NCI-H2196 treated with DMSO at 0.1 percent for 48 hours (cell line): Measurements from ENCODE around the gene SLC1A1.
"Not testable (repeated sequence)": the region's sequence is repeated elsewhere in the genome, so short reads cannot be mapped to it uniquely, and the experiment has no call there.

Source experiments
- DNase-seq: peaks from one replicate; lab custom pipeline; 2025; ENCODE audit not compliant: unreplicated experiment; lab: John Stamatoyannopoulos, UW

The SLC1A1 gene

GRCh38 chr9:4574657-4575243 lies 84.5 kb downstream of the SLC1A1 start:
- no peak for DNase-seq

DNA sequence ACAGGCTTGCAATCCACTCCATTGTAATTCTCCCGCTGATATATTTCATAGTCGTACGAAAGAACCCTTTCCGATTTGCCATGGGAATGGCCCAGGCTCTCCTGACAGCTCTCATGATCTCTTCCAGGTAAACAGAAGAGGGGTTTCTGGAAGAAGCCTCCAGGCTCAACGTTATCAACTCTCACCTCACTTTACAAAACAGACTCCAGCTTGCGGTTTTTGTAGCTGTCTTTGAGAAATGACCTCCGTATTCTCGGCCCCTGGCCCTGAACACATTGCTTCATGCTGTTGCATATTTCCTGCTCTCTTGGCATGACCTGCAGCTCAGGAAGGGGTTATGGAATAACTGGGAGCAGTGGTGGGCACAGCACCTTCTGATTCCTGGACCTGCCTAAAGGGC lies 85.7 kb downstream of the SLC1A1 start:
- DNase-seq: no peak

GRCh38 chr9:4576448-4576847 lies 86.2 kb downstream of the SLC1A1 start:
- DNase-seq: no peak

DNA sequence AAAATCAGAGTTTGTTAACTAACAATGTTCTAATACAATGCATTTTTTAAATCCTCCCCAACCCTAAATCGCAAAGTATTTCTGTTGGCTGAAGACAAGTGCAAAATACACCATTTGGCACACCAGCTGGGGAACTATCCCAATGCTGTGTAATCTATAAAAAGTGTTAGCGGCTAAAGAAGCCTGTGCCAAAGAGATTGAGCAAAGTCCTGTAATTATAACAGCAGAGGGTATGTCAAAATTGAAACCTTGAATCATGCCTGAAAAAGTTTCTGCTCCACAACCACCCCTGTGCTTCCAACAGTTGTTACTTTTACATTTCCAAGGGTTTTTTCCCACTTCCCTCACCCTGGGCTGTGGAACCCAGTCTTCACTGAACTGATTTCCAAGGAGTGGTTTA lies 88.7 kb downstream of the SLC1A1 start:
- DNase-seq: no peak

GRCh38 chr9:4581035-4581760 lies 90.9 kb downstream of the SLC1A1 start:
- no peak for DNase-seq

DNA sequence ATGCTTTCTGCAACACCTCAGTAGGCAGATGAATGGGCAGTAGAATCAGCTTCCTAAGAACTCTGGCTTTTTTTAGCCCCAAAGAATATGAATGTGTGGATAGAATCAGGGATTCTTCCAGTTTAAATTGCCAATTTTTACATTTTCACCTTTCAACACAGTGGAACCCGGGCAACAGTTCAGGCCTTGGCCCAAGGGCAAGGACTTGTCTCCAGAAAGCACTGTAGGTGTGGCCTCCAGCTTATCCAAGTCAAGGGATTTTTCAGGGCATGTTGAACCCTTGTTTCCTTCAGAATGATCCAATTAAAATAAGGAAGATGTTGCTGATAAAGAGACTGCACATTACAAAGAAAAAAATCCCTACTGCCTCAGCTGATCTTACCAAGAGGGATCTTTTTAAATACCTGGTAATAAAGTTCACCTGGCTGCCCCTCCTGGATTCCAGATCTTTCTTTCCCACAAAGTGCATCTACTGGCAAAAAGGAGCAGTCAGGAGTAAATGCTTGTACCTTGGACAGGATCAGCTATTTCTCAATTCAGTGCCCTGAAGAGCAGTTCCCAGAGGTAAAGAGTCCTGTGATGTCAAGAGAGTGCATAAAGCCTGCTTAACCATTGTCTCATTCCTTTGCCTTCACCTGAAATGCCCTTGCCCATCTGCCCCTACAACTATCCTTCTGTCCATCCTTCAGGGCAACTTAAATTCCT lies 91.7 kb downstream of the SLC1A1 start:
- DNase-seq: no peak

DNA sequence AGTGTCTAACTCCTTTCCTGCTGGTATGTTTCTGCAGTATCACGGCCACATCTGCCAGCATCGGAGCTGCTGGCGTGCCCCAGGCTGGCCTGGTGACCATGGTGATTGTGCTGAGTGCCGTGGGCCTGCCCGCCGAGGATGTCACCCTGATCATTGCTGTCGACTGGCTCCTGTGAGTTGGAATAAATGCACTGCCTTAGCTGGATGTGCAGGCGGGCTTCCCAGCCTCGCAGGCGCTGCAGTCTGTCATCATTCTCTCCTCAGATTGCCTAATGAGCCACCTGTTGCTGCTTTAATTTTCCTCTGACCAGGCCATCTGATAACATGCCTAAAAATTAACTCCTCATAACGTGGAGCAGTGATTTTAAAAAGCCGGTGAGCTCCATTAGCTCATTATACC lies 92.7 kb downstream of the SLC1A1 start:
- DNase-seq: no peak

GRCh38 chr9:4584636-4585035 lies 94.4 kb downstream of the SLC1A1 start:
- no peak for DNase-seq

- DNase-seq: no peak
These were observed 94.9 kb downstream of the SLC1A1 start for GRCh38 chr9:4585135-4585534.

- DNase-seq: no peak
These were observed 98.5 kb downstream of the SLC1A1 start for GRCh38 chr9:4588721-4589120.

- DNase-seq: no peak
These were observed 100.3 kb downstream of the SLC1A1 start for GRCh38 chr9:4590430-4591122.

DNA sequence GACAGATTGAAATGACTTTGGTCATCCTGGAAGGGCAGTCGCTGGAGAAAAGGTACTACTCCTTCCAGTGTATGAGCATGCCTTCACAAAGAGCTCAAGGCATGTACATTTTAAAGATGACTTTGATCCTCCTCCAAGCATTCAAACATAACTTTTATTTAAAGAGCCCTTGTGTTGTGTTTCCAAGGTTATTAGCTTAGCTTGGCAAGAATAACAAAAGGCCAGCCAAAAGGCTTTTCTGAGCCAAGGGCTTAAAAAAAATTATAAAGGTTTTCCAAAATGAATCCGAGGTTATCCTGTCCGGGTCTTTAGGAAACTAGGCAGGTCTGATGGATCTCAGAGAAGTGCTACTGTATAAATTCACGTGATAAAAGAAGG lies 100.8 kb downstream of the SLC1A1 start:
- no peak for DNase-seq

DNA sequence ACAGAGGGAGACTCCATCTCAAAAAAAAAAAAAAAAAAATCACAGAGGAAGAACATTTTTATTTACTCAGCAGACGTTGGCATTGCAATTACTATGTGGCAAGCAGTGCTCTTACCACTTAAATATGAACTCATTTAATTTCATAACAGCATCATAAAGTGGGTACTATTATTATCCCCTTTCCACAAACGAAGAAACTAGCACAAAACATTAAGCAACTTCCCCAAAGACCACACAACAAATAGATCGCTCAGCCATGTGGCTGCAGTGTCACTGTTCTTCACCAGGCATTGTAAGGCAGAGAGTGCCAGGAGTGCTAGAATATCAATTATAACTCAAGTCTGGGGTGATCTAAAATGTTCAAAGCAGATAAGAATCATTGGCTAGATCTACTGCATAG lies 102.0 kb downstream of the SLC1A1 start:
- DNase-seq: no peak

DNA sequence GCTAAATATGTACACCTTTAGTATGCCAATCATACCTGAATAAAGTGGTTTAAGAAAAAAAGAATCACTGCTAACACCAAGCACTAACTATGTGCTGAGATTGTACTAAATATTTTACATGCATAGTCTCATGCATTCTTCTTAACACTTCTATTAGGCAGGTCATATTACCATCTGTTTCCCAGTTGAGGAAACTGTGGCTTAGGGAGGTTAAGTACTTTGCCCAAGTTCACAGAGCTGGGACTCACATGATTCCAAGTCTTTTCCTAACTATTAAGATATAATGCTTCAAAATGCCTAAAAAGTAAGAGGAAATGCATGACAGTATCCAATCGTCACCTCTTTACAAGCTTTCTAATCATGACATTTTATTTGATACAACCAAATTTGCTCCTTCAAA lies 102.6 kb downstream of the SLC1A1 start:
- no peak for DNase-seq

DNA sequence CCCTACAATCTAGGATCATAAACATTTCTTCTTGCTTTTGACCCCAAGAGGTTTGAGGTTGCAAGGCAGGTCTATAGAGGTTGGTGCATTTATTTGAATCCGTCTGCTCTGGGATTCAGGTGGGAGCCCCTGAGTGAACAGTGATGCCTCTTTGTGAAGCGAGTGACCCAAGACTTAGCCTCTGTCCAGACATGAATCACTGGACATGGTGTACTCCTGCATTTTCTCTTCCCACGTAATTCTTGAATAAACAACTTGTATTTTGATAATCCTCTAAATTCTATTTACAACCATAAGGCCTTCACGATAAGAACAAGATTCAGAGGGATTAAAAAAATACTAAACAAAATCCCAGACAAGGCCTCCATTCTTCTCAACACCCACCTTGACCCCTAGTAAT lies 104.3 kb downstream of the SLC1A1 start:
- no peak for DNase-seq

- DNase-seq: no peak
These were observed 104.7 kb downstream of the SLC1A1 start for GRCh38 chr9:4594994-4595393.

DNA sequence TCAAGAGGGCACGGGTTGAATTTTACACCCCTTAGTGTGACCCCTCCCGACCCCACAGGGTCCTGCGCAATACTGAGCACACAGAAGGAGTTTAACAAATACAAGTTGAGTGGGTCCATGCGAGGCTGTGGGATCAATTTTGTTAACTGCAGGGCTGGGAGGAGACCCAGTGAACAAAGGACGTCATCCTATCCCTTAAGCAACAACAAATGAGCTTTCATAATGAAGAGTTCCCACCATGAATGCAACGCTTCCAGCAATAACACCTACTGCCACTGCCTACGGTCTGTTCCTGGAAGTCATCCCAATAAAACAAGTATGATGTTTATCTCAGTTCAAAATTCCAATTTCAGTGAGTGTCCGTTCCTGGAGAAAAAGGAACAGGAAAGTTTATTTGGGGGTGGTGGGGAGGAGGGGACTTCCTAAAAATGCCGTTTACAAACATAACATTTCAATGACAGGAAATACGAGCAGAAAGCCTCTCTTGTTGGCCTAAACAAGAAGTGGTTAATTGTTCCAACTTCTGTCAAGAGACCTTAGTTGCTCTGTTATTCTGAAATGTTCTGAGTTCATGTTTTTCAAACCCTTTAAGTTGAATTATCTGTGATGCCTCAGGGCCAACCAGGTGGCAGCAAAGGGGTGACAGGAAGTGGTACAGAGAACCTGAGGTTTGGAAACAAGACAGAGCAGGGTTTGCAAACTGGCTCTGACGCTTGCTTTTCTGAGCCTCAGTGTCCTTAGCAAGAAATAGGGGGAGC lies 106.1 kb downstream of the SLC1A1 start:
- DNase-seq: no peak

GRCh38 chr9:4600368-4600767 lies 110.1 kb downstream of the SLC1A1 start:
- no peak for DNase-seq

DNA sequence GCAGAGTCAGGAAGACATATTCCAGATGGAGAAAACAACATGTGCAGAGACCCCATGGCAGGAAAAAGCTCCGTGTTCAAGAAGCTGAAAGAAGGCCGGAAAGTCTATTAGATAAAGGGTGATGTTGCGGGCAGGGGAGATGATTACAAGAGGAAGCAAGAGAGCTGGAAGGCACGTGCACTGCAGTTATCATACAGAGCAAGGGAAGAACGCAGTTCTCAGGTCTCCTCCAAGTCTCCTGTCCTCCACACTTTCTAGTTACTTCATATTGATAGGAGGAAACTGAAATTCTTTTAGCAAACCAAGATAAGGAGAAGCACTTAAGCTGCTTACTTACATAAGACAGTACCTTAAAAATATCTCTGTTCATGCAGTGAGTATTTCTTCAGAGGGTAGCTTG lies 113.6 kb downstream of the SLC1A1 start:
- no peak for DNase-seq

DNA sequence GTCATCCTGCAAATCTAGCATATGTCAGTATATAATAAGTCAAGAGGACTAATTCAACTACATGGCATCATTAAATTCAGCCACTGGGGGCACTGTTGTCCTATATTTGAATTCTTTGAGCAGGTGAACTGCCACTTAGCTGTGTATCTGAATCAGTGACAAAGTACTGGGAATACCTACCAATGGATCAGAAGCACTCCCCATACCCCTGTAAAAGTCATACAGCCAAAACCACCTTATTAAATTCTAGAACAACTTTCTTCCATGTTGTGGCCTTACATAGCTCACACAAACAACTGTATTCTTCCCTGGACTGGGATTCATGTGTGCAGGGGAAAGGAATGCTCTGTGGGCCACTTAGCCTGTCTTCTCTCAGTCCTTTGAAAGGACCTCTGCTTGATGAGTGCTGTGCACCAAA lies 114.4 kb downstream of the SLC1A1 start:
- DNase-seq: peak; percentile 84

DNA sequence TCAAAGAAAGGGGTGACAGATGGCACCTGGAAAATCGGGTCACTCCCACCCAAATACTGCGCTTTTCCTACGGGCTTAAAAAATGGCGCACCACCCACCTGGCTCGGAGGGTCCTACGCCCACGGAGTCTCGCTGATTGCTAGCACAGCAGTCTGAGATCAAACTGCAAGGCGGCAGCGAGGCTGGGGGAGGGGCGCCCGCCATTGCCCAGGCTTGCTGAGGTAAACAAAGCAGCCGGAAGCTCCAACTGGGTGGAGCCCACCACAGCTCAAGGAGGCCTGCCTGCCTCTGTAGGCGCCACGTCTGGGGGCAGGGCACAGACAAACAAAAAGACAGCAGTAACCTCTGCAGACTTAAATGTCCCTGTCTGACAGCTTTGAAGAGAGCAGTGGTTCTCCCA lies 115.8 kb downstream of the SLC1A1 start:
- not testable (repeated sequence) for DNase-seq
